Renal cortex interstitium (tissue), 11 donors: ENCODE data around the gene SFTPB. TPM values are rescaled to one million over a fixed set of nuclear protein-coding genes. Genes with fewer than 3 reads are reported as not detected.
"Not testable (repeated sequence)": the region's sequence is repeated elsewhere in the genome, so short reads cannot be mapped to it uniquely, and the experiment has no call there.

Experiments used
- DNase-seq, 11 donors: peaks; one replicate each; pipeline ENCODE4 v3.0.0-alpha.2; 2013; ENCODE audit warnings: low read depth in 9 of 11, low spot score in 4 of 11; ENCODE audit errors: extremely low read depth in 1 of 11
- polyA plus RNA-seq, 3 donors: library from polyadenylated mRNA; unstranded; fragments of 120-200 nt; gene quantifications; one replicate each; pipeline ENCODE4 v1.2.1, GENCODE V29; 2013; ENCODE audit not compliant: insufficient read length in 3 of 3

SFTPB gene
- polyA plus RNA-seq, 3 donors, result 0.07 to 0.11 (median 0.08) TPM

DNA sequence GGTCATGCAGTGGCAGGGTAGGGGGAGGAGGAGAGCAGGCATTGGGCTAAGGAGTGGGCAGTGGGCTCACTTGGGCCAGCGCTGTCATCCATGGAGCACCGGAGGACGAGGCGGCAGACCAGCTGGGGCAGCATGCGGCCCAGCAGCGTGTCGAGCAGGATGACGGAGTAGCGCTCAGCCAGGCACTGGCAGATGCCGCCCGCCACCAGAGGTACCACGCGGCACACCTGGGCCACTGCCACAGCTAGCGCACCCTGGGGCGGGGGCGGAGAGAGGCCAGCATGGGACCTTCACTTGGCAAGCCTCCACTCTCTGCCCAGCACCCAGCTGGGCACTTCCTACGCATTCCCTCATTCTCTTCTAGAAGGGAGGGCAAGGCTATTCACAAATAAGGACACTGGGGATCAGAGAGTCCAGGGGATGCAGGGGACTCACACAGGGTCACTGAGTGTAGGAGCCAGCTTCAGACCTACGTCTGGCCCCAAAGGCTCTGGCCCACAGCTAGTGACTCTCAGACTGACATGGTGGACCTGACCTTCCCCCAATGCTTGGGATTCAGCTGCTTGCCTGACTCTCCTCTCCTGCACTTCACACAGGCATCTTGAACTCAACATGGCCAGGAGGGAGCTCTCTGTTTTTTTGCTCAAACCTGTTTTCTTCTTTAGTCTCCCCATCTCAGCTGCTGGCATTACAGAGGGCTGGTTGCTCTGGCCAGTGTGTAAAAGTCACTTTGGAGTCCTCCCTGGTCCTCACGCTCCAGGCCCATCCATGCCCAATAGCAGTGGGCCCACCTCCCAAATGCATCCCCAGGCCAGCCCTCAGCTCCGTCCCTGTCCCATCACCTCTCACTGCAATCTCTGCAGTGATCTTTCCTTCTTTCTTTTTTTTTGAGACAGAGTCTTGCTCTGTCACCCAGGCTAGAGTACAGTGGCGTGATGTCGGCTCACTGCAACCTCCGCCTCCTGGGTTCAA lies 4.1 kb downstream of the SFTPB start:
- no peak for DNase-seq

DNA sequence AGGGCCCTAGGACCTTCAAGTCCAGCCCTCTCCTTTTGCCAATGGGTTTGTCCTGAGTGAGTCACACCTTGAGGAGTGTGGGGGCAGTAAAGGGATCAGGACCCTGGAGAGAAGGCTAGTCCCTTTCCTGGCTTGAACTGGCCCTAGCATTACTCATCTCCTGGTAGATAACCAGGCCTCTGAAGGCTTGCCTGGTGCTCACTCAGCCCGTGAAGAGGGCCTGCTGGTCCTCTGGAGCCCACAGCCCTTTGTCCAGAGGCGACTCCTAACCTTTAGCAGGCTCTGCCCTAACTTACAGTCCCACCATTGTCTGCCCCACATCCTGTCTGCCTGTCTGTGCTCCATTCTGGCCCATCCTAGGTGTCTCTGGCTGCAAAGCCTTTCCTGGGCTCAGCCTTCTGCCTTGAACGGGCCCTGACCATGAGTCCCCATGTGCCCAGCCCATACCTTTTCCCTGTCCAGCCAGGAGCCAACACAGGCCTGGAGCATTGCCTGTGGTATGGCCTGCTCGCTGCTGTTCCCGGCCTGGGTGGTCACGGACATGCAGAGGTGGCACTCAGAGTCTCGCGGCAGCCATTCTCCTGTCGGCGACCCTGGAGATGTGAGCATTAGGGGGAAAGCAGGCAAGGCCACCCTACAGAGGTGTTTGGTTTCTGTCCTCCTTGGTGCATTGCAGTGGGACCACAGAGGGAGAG lies 5.0 kb downstream of the SFTPB start:
- DNase-seq, result no peak

DNA sequence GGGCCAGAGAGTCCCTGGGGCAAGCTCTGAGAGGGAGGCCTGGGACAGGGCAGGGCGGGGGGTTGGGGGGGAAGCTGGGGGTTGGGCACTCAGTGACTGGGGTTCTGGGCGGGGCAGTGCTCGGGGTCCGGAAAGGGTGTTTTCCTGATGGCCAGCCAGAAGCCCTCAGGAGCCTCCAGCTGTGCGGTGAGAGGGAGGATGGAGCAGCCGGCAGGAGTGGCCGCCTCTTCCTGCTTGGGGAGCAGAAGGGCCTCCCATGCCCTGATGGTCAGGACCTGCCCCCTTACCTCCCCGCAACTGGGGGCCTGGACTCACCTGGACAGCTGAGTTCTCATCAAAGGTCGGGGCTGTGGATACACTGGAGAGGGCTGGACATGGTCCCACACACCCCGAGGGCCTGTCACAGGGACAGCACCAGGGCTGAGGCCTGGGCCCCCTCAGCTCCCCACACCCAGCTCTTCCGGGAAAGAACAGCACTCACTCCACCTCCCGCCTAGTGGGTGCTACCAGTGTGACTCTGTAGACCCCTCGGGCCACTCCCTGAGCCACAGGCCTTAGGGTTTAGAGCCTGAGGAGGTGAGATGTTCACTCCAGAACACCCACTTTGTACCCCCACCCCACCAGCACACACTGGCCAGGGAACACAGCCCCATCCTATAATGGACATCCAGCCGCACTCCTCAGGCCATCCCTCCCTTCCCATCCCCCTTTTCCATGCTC lies 6.7 kb downstream of the SFTPB start:
- DNase-seq, result no peak

DNA sequence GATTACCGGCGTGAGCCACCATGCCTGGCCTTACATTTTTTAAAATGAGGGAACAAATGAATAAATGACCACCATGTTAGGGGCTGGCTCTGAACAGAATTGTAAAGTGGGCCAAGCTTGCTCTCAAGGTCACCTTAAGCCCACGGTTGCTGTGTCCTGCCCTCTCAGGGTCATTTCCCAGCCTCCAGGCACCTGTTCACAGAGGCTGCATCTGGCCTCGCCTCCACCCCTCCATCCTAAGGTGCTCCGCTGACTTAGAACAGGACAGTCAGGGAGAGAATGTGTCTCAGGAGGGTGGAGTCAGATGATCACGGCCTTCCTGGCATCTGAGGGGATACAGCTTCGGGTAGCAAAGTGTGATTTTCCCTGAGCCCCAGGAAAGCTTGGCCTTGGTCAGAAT lies 7.3 kb downstream of the SFTPB start:
- DNase-seq, result no peak

DNA sequence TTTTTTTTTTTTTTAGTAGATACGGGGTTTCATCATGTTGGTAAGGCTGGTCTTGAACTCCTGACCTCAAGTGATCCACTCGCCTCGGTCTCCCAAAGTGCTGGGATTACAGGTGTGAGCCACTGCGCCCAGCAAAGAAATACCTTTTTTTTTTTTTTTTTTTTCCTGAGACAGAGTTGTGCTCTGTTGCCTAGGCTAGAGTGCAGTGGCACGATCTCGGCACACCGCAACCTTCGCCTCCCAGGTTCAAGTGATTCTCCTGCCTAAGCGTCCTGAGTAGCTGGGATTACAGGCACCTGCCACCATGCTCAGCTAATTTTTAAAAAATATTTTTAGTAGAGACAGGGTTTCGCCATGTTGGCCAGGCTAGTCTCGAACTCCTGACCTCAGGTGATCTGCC lies 7.7 kb downstream of the SFTPB start:
- not testable (repeated sequence) for DNase-seq

DNA sequence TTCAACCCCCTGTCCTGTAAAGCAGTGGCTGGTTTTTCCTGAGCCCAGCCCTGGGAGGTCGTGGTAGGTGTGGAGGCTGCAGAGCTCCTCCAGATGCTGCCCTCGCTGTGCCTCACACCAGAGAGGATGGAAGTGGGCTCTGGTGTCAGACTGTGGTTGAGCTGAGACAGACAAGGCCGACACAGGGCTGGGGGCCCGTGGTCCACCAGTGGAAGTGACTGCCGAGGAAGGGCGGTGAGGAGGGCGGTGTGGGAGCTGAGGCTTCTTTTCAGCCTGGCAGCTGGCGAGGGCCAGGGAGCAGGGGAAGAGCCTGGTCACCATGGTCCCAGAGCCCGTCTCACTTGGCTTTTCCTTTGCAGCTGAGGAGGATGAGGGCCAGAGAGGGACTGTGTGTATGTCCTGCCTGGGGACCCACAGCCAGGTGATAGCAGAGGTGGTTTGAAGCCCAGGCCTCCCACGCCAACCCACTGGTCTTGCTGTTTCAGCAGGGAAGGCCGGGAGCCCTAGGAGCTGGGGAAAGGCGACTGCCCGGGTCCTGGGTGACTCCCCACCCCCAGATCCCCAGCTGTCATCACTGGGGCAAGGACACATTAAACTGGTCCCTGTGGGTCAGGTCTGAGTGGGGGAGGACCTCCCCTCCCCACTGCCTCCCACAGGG lies 8.5 kb downstream of the SFTPB start:
- DNase-seq, result no peak

DNA sequence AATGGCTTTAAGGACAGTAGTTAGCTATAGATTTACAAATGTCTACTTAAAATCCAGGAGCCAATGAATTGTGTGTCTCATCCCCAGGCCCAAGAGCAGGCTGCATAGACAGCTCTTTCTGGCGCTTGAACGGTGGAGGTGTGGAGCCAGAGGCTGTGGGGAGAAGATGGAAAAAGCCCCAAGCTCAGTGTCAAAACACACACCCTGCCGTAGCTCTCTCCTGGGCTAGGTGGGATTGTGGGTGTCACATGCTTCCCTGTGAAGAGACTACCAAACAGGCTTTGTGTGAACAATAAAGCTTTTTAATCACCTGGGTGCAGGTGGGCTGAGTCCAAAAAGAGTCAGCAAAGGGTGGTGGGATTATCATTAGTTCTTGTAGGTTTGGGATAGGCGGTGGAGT lies 10.6 kb downstream of the SFTPB start:
- not testable (repeated sequence) for DNase-seq

DNA sequence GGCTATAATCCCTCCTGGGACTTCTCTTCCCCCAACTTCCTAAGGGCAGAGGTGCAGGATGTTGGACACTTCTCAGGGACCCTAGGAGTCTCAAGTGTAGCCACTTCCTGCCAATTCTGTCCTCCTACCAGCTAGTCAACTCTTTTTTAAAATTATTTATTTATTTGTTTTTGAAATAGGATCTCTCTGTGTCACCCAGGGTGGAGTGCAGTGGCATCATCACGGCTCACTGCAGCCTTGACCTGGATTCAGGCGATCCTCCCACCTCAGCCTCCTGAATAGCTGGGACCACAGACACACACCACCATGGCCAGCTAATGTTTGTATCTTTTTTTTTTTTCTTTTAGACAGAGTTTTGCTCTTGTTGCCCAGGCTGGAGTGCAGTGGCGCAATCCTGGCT lies 11.5 kb downstream of the SFTPB start:
- no peak for DNase-seq

DNA sequence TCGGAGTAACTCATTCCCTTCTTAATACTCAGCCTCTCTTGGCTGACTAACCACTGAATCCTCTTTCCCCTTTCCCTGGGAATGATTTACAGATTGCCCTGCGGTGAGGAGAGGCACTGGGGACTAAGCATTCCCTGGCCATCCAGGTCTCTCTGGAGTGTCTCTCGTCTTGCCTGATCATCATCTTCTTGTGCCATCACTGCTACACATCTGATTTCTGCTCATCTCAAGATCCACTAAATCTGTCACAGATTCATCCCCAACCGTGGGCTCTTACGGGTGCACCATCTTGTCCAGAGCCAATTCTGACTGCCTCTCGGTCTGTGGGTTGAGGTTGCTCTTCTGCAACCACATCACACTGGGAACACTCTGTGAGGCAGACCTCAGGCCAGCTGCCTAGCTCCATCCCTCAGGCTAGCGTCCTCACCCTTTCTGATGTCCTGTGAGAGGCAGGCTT lies 12.0 kb downstream of the SFTPB start:
- DNase-seq, result no peak

DNA sequence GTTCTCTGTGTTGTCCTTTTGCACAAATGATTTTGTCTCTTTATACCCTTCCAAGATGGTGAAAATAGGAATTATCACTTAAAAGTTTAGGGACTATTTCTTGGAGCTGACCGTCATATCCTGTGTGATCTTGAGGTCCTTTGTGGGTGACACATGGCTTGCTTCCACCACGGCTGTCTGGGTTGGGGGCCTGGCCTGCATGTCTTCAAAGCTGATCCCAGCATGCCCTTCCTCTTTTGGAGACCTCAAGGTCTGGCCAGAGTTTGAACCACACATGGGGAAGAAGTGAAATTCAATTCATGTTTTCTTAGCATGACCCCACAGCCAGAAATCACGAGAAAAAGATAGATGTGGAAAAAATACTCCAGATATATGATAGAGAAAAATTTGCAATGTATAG lies 14.0 kb downstream of the SFTPB start:
- DNase-seq, result no peak

DNA sequence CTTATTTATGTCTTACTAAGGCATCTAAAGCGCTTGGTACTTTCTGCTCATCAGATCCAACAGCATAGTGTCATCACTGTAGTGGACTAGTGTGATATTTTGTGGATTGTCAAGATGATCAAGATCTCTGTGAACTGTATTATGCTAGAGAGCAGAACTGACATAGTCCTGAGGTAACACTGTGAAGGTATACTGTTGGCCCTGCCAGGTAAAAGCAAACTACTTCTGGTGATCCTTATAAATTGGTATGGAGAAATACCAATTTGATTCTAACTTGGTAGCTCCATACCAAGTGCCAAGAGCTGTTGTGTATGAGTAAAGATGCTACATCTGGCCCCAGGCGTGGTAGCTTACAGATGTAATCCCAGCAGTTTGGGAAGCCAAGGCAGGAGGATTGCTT lies 15.9 kb downstream of the SFTPB start:
- DNase-seq, result no peak

DNA sequence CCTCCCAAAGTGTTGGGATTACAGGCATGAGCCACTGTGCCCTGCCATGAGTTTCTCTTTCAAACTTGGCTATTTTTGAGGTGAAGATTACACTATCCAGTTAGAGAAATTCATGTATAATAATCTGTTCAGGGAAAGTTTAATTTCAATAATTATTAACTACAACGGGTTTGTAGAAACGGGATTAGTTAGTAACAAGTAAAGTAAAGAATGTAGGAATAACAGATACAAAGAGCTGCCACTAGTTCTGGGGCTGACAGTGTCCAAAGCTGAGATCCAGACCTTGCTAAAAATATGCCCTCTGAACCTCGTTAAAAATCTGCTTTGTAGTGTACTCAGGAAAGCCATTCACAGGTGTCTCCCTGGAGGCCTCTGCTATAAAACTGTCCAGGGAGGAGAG lies 16.9 kb downstream of the SFTPB start:
- DNase-seq, result no peak

DNA sequence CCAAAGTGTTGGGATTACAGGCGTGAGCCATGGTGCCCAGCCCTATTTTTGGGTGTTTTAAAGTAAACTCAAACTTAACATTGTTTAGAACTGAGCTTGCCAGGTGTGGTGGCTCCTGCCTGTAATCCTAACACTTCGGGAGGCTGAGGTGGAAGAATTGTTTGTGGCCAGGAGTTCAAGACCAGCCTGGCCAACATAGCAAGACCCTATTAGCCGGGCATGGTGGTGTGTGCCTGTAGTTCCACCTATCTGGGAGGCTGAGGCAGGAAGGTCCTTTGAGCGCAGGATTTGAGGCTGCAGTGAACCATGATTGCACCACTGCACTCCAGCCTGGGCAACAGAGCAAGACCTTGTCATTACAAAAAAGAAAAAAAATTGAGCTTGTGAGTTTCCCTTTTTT lies 17.5 kb downstream of the SFTPB start:
- no peak for DNase-seq

DNA sequence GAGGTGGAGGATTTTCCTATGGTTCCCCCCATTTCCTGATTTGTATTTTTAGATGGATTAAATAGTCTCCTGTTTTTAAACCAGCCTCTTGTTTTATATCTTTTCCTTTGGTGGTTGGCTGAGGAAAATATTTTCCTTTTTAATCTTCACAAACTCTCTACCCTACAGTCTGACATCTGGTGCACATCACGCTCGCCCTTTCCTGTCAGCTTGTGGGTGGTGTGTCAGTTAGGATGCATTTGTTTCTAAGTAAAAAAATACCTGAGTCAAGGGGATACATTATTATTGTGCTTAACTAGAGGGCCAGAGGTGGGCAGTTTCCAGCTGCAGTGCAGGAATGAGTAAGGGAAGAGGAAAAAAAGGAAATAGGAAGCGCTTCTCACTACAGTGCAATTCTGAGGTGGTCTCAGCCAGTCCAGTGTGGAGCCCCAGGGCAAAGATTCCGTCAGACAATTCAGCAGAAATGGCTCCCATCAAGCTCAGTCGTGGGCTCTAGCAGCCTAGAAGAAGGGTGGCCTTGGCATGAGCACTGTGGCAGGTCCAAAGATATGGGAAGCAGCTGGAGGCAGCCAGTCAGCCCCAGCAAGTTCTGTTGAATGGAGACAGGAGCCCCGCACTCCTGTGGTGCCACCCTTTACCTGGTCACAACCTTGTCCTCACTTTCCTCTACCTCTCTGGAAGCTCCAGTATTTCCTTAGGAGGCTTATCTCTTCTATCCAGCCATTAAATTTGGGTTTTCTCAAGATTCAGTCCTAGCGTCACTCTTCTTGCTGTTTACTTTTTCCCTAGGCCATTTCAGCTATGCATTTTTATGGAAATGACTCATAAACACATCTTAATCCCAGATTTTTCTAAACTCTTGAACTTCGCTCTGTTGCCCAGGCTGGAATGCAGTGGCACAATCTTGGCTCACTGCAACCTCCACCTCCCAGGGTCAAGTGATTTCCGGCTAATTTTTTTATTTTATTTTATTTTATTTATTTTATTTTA lies 18.5 kb downstream of the SFTPB start:
- DNase-seq, result no peak

DNA sequence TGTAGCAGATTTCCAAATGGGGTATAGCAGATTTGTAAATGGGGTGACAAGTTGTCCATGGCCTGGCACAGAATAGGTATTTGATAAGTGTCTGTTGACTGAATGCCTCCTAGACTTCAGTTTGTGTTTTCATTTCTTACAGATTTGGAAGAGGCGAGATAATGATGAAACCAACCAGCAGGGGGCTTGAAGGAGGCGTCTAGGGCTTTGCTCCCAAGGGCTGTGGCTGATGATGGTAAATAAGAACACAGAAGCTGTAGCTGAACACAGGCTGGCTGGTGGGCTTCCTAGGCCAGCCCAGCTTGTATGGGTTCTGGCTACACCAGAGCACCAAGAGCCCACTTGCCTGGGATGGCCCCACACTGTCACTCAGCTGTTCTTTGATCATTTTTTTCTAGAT lies 19.4 kb downstream of the SFTPB start:
- no peak for DNase-seq

DNA sequence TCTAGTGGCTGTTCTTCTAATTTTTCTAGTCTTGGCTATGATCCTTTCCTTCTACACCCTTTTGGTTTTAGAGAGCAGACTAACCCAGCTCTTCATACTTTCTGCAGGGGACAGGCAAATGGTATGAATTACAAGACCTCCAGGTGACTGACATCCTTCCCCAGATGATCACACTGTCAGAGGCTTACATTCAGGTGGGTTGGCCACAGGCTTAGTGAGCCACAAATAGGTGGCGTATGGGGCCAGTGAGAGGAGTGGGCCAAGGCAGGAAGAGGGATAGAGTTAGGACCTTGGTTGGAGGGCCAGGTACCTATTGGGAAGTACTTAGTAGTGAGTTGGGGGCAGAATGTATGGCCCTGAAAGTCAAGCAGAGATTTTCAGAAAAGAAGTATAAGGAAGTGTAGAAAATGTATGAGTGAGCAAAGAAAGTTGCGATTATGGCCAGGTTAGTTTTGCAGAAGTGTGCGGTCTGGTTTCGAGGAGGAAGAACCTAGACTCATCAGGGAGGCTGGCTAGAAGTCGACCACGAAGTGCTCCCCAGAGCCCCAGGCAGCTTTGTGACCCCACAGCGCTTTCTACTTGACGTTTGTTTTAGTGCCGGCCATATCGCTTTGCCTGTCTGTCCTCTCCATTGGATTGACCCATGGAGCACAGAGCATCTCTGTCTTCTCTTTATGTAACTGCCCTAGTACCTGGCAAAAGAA lies 20.0 kb downstream of the SFTPB start:
- DNase-seq, result no peak

DNA sequence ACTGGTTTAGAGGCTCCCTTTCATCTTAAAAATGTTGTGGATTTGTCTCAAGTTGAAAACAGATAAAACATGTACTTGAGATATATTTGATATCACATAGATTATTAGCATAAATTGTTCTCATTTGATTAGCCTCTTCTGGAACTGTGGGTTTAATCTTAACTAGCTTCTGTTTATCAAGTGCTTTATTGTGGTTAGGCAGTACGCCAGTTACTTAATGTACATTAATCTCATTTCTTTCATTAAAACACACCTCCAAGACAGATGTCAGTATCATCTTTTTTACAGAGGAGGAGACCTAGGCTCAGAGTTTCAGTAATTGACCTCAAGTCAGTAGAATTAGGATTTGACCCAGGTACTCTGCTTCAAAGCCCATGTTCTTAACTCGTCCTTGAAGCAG lies 21.8 kb downstream of the SFTPB start:
- DNase-seq, result no peak

DNA sequence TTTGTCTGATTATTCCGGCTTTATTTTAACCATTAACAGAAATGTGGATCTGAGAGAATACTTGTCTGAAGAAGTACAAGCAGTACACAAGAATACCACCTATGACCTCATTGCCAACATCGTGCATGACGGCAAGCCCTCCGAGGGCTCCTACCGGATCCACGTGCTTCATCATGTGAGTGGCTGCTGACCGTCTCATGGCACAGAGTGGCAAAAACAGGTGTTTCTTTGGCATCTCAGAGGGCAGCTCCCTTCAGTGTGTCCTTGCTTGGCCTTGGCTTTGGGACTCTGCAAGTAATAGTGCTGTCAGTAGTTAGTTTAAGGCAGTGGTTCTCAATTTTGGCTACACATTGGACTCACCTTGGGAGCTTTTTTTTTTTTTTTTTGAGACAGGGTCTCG lies 23.1 kb downstream of the SFTPB start:
- DNase-seq, result no peak
